Measurements from ENCODE around the gene DNAJC4.

DNA sequence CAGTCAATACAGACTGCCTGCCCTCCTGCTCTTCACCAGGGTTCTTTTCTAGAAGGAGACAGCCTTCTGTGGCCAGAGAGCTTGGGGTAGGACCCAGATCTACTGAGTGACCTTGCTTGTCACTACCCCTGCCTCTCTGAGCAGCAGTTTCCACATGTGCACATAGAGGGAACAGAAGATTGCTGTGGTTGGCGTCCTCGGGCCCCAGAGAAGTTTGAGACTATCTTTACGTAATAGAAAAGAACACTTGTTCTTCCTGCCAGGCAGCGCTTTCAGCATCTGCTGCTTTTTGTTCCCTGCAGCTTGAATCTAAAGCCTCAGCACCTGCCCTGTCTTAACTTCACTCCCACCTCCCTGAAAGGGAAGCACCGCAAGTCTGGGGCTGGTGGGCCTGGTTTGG is 8.7 kb downstream of the DNAJC4 start:
- TF ChIP-seq, protein P1, sequence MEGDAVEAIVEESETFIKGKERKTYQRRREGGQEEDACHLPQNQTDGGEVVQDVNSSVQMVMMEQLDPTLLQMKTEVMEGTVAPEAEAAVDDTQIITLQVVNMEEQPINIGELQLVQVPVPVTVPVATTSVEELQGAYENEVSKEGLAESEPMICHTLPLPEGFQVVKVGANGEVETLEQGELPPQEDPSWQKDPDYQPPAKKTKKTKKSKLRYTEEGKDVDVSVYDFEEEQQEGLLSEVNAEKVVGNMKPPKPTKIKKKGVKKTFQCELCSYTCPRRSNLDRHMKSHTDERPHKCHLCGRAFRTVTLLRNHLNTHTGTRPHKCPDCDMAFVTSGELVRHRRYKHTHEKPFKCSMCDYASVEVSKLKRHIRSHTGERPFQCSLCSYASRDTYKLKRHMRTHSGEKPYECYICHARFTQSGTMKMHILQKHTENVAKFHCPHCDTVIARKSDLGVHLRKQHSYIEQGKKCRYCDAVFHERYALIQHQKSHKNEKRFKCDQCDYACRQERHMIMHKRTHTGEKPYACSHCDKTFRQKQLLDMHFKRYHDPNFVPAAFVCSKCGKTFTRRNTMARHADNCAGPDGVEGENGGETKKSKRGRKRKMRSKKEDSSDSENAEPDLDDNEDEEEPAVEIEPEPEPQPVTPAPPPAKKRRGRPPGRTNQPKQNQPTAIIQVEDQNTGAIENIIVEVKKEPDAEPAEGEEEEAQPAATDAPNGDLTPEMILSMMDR (IDR thresholded peaks at IDR 0.05), result no peak
- no peak for TF ChIP-seq EZH2phosphoT487 (IDR thresholded peaks at IDR 0.05)
